Bronchial epithelial cell (primary cell): ENCODE data around the gene KLHDC9. TPM values are rescaled to one million over a fixed set of nuclear protein-coding genes. Genes with fewer than 3 reads are reported as not detected.

ENCODE experiments used
- DNase-seq: peaks from one replicate; pipeline ENCODE4 v3.0.0-alpha.2; 2010; ENCODE audit warnings: low read depth
- FAIRE-seq: peaks from 2 replicates; lab custom pipeline; 2011; peaks lifted over from hg19 to GRCh38; lab: Jason Lieb, UNC
- H3K27me3 ChIP-seq: 2 replicates; pipeline ENCODE4 v1.5.1; 2011; ENCODE audit warnings: low read length; ENCODE audit not compliant: control insufficient read depth, insufficient read depth
- H3K36me3 ChIP-seq: 2 replicates; pipeline ENCODE4 v1.5.1; 2011; ENCODE audit warnings: low read length; ENCODE audit not compliant: control insufficient read depth, insufficient read depth
- H3K4me3 ChIP-seq: 2 replicates; pipeline ENCODE4 v1.5.1; 2011; ENCODE audit warnings: mild to moderate bottlenecking, low read depth, low read length, control low read depth
- total RNA-seq: library from RNA; depleted of rRNA; stranded (reverse); fragments of >200 nt; gene quantifications from 2 replicates; pipeline ENCODE4 v1.2.1, GENCODE V29; 2014
- TF ChIP-seq, protein P1 (sequence below): IDR thresholded peaks from 2 replicates; pipeline ENCODE4 v1.5.1; 2011; ENCODE audit warnings: mild to moderate bottlenecking, moderate library complexity, low read length, control low read depth, inconsistent platforms; ENCODE audit not compliant: insufficient read depth, severe bottlenecking

Gene KLHDC9, protein sequence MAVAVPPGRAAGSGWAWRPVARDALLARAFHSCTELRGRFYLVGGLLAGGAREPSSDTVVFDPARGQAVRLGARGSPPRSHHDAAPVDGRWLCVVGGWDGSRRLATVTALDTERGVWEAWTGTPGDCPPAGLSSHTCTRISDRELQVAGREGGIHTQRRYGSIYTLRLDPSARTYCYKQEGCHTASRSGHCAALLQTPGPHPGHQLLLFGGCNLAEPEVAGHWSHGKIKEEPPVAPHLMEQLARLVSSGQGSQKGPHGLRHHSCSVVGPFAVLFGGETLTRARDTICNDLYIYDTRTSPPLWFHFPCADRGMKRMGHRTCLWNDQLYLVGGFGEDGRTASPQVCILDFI
- total RNA-seq = 1.3 and 5.0 TPM in 2 replicates

DNA sequence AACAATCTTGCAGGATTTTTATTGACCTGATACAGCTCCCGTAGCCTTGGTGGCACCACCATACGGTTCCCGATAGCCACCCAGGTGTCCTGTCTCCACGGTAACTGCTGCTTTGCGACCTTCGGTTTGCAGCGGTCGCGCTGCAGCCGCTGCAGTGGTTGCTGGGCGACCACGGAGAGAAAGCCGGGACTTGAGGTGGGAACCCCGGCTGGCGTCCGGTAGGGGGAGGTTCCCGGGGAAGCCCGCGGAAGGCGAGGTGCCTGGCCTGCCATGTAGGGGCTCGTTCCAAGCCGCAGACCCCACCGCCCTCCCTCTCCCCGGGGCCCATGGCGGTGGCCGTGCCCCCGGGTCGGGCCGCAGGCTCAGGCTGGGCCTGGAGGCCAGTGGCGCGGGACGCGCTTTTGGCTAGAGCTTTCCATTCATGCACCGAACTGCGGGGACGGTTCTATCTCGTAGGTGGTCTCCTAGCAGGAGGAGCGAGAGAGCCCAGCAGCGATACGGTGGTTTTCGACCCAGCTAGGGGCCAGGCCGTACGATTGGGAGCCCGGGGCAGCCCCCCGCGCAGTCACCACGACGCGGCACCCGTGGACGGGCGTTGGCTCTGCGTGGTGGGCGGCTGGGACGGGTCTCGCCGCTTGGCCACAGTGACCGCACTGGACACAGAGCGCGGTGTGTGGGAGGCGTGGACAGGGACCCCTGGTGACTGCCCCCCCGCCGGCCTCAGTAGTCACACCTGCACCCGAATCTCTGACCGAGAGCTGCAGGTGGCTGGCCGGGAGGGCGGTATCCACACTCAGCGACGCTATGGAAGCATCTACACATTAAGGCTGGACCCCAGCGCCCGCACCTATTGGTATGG lies at the start of gene KLHDC9:
Gene KLHDC9, plus strand, starts transcription at position 152 of the 859 bp plus-strand sequence. Its CDS starts 175 bp downstream, at position 327.
- TF ChIP-seq, protein P1, sequence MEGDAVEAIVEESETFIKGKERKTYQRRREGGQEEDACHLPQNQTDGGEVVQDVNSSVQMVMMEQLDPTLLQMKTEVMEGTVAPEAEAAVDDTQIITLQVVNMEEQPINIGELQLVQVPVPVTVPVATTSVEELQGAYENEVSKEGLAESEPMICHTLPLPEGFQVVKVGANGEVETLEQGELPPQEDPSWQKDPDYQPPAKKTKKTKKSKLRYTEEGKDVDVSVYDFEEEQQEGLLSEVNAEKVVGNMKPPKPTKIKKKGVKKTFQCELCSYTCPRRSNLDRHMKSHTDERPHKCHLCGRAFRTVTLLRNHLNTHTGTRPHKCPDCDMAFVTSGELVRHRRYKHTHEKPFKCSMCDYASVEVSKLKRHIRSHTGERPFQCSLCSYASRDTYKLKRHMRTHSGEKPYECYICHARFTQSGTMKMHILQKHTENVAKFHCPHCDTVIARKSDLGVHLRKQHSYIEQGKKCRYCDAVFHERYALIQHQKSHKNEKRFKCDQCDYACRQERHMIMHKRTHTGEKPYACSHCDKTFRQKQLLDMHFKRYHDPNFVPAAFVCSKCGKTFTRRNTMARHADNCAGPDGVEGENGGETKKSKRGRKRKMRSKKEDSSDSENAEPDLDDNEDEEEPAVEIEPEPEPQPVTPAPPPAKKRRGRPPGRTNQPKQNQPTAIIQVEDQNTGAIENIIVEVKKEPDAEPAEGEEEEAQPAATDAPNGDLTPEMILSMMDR = peak; percentile 32
- DNase-seq = peak; percentile 64
- no peak for FAIRE-seq
- Histone ChIP-seq H3K36me3 (peaks cover 6% of the 10 kb centered on the region), H3K4me3 (peak within 1 kb of the TSS; percentile 57), H3K27me3 (no peaks in the 10 kb centered on the region)

DNA sequence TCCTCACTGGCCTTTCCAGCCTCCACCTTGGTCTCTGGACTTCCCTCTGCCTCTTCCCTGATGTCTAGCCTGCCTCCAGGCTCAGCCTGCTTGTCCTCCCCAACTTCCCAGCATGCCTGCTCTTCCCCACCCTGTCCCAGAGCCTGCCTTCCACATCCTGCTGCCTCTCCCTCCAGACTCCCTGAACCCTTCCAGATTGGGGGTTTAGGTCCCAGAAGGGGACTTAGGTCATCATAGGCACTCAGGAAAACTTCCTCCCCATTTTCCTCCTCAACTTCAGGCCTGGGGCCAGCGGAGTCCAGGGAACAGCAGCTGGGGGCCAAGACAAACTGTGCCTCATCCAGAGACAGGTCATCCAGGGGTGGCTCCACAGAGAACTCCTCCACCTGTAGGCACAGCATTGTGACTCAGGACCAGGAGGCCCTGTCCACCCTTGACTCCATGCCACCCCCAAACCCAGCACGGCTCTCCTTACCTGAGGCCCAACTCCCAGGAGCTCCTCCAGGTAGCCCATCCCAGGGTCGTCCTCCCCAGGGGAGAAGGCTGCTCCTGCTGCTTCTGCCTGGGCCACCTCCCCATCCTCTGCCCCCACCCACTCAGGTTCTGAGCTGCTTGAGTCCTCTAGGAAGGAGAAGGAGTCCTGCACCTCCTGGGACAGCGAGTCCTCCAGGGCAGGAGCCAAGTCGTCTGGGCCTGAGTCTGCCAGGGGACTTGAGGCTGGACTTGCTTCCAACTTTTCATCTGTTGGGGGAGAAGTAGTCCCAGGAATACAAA lies 49.0 kb upstream of the KLHDC9 start:
- FAIRE-seq (no peak), DNase-seq (no peak)
- no peak overlapping the region for H3K4me3 ChIP-seq
- H3K36me3 ChIP-seq = peaks cover 3% of the 10 kb centered on the region
- H3K27me3 ChIP-seq = no peaks in the 10 kb centered on the region
- TF ChIP-seq, protein P1 = no peak

DNA sequence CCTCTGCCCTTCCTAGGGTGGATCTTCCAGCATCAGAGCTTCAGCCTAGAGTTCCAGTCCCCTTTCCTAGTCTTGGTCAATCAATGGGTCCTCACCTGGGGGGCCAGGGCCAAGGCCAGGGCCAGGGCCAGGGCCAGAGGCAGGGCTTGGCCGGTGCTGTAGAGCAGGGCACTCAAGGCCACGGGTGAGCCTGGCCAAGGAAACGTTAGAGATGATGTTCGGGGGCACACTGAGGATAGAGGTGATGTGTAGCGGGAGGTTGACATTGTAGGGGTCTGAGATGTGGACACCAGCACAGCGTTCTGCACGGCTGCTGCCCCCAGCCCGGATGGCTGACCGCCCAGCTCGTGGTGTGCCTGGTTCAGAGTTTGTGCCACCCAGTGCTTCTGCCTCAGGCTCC lies 46.9 kb upstream of the KLHDC9 start:
- no peak for FAIRE-seq
- Histone ChIP-seq H3K36me3 (peaks cover 4% of the 10 kb centered on the region), H3K4me3 (no peak overlapping the region), H3K27me3 (no peaks in the 10 kb centered on the region)
- TF ChIP-seq, protein P1 = no peak
- DNase-seq = no peak

DNA sequence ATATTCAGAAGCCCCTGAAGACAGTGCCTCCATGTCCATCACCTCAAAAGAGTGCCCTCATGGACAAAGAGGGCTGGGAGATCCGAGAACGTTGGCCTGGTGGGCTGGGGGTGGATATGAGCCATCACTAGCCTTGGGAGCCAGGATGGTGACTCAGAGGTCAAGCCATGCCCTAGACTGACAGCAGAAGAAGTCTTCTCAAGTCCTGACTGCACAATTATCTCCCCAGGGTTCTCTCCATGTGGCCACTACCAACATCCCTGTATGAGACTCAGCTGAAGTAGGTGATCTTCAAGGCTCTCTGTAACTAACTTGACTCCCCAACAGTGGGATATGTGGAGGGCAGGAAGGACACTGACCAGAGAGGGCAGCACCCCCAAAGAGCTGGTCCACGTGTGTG lies 45.3 kb upstream of the KLHDC9 start:
- no peak for FAIRE-seq
- no peak for DNase-seq
- TF ChIP-seq, protein P1 = no peak
- Histone ChIP-seq H3K36me3 (peaks cover 4% of the 10 kb centered on the region), H3K27me3 (no peaks in the 10 kb centered on the region), H3K4me3 (no peak overlapping the region)

DNA sequence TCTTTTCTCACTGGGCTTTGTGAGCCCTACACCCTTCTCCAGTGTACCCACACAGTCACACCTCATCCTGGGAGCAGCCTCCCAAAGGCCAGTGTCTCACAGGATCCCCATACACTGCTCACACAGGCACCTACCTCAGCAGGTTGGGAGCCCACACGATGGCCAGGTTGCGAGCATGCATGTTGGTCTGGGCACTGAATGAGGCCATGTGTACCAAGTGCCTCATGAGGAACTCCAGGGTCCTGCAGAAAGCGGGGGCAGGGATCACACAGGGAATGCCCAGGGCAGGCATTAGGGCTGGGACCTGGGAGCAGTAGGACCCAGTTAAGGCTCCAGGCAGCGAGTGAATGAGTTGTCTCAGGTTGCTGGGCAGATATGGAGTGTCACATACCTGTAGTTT lies 43.9 kb upstream of the KLHDC9 start:
- Histone ChIP-seq H3K4me3 (no peak overlapping the region), H3K27me3 (no peaks in the 10 kb centered on the region), H3K36me3 (peaks cover 4% of the 10 kb centered on the region)
- no peak for DNase-seq
- no peak for FAIRE-seq
- TF ChIP-seq, protein P1 = no peak
